Common myeloid progenitor, CD34-positive (primary cell): Measurements from ENCODE around the gene PRDM16.

Experiments
- CTCF ChIA-PET: fragments of 350-600 bp; sonication (Branson Sonifier 250); formaldehyde crosslinking; loops from one replicate; lab custom pipeline; 2021; ENCODE audit warnings: antibody characterized with exemption; lab: Charles Lee
- POLR2A ChIA-PET: fragments of 350-600 bp; sonication (Branson Sonifier 250); formaldehyde crosslinking; loops from one replicate; lab custom pipeline; 2021; ENCODE audit warnings: antibody characterized with exemption; lab: Charles Lee
- DNase-seq, 3 donors: peaks; one replicate each; pipeline versions ENCODE4 v3.0.0 to v3.0.0-alpha.2; 2013
- H3K27ac ChIP-seq, 2 experiments: 1 replicate in 1 of 2; 2 replicates in 1 of 2; pipeline ENCODE4 v1.7.0; 2013; ENCODE audit warnings: inconsistent platforms in 2 of 2, low read length in 2 of 2, mild to moderate bottlenecking in 2 of 2, low read depth in 1 of 2, moderate library complexity in 1 of 2; ENCODE audit not compliant: severe bottlenecking in 2 of 2, insufficient read depth in 1 of 2, poor library complexity in 1 of 2
- H3K27me3 ChIP-seq, 5 experiments: replicated peaks in 2 of 5; 1 replicate in 3 of 5; 2 replicates in 2 of 5; pipeline versions ENCODE4 v1.6.1 to v1.7.0; 2013; ENCODE audit warnings: low read length in 4 of 5, mild to moderate bottlenecking in 2 of 5, moderate library complexity in 2 of 5, inconsistent platforms in 1 of 5; ENCODE audit not compliant: insufficient read depth in 5 of 5, control insufficient read depth in 4 of 5
- H3K36me3 ChIP-seq, 4 experiments: 1 replicate in 2 of 4; 2 replicates in 2 of 4; pipeline versions ENCODE4 v1.6.1 to v1.7.0; 2013; ENCODE audit warnings: low read length in 3 of 4, control low read depth in 1 of 4, mild to moderate bottlenecking in 1 of 4; ENCODE audit not compliant: control insufficient read depth in 4 of 4, insufficient read depth in 4 of 4
- H3K4me1 ChIP-seq, 4 experiments: 1 replicate in 3 of 4; 2 replicates in 1 of 4; pipeline versions ENCODE4 v1.6.1 to v1.7.1; 2013; ENCODE audit warnings: low read length in 3 of 4, mild to moderate bottlenecking in 3 of 4, control low read depth in 1 of 4, inconsistent platforms in 1 of 4, moderate library complexity in 1 of 4; ENCODE audit not compliant: control insufficient read depth in 4 of 4, insufficient read depth in 4 of 4; ENCODE audit errors: control extremely low read depth in 1 of 4
- H3K4me3 ChIP-seq, 7 experiments: 1 replicate in 4 of 7; 2 replicates in 3 of 7; pipeline versions ENCODE4 v1.5.1 to v1.7.0; 2013; ENCODE audit warnings: mild to moderate bottlenecking in 7 of 7, low read length in 6 of 7, moderate library complexity in 6 of 7, inconsistent platforms in 2 of 7, low read depth in 2 of 7, control low read depth in 1 of 7; ENCODE audit not compliant: insufficient read depth in 4 of 7, control insufficient read depth in 1 of 7; ENCODE audit errors: extremely low read depth in 1 of 7
- H3K9me3 ChIP-seq, 5 experiments: 1 replicate in 4 of 5; 2 replicates in 1 of 5; pipeline versions ENCODE4 v1.6.1 to v1.7.1; 2013; ENCODE audit warnings: low read length in 4 of 5, mild to moderate bottlenecking in 2 of 5, inconsistent platforms in 1 of 5, low read depth in 1 of 5, moderate library complexity in 1 of 5; ENCODE audit not compliant: control insufficient read depth in 4 of 5, insufficient read depth in 2 of 5; ENCODE audit errors: control extremely low read depth in 1 of 5
- WGBS: methylation state at CpG from one replicate; pipeline ENCODE4 v1.1.5; 2013; ENCODE audit not compliant: insufficient coverage; 5-methylcytosine and 5-hydroxymethylcytosine counted together

PRDM16 gene

GRCh38 chr1:3378411-3379208, 309.6 kb downstream of the PRDM16 start:
- H3K36me3 ChIP-seq: peaks cover 0 to 6% (median 0%) of the 10 kb centered on the region in 4 experiments
- ChIA-PET POLR2A (no interaction called here), CTCF (no interaction called here)
- no peak overlapping the region for H3K4me3 ChIP-seq
- H3K27me3 ChIP-seq: no peaks in the 10 kb centered on the region
- H3K27ac ChIP-seq: no peak overlapping the region
- H3K4me1 ChIP-seq: peaks cover 0 to 42% (median 17%) of the 10 kb centered on the region in 4 experiments
- H3K9me3 ChIP-seq: no peaks in the 10 kb centered on the region
- WGBS: 100% methylated on average over 7 of the region's 17 CpGs
- DNase-seq: no peak

GRCh38 chr1:3379934-3380333, 310.9 kb downstream of the PRDM16 start:
- no peak for DNase-seq
- no peaks in the 10 kb centered on the region for H3K27me3 ChIP-seq
- H3K4me3 ChIP-seq: no peak overlapping the region
- no peaks in the 10 kb centered on the region for H3K9me3 ChIP-seq
- CTCF ChIA-PET: no interaction called here
- POLR2A ChIA-PET: no interaction called here
- H3K36me3 ChIP-seq: peaks cover 0 to 2% (median 0%) of the 10 kb centered on the region in 4 experiments
- peaks cover 0 to 40% (median 17%) of the 10 kb centered on the region in 4 experiments for H3K4me1 ChIP-seq
- no peak overlapping the region for H3K27ac ChIP-seq
- 100% methylated on average over 1 of the region's 6 CpGs for WGBS

- Histone ChIP-seq H3K27ac (no peak overlapping the region), H3K36me3 (peaks cover 0 to 2% (median under 1%) of the 10 kb centered on the region in 4 experiments), H3K4me3 (no peak overlapping the region), H3K27me3 (no peaks in the 10 kb centered on the region), H3K4me1 (peaks cover 0 to 35% (median 14%) of the 10 kb centered on the region in 4 experiments), H3K9me3 (no peaks in the 10 kb centered on the region)
- CTCF ChIA-PET: no interaction called here
- no peak for DNase-seq
- 97% methylated on average over 9 of the region's 11 CpGs for WGBS
- POLR2A ChIA-PET: no interaction called here
Observed at GRCh38 chr1:3380469-3380868, 311.5 kb downstream of the PRDM16 start.

- WGBS: 53% methylated on average over 3 of the region's 10 CpGs
- Histone ChIP-seq H3K4me1 (peaks cover 0 to 25% (median 10%) of the 10 kb centered on the region in 4 experiments), H3K4me3 (no peak overlapping the region), H3K27me3 (no peaks in the 10 kb centered on the region), H3K9me3 (no peaks in the 10 kb centered on the region), H3K27ac (no peak overlapping the region), H3K36me3 (peaks cover 0 to 2% (median under 1%) of the 10 kb centered on the region in 4 experiments)
- DNase-seq: peak in 2 of 3 donors; percentile 39 to 50
- ChIA-PET POLR2A (no interaction called here), CTCF (interaction anchor here (1.1 kb wide), 1 partner anchor 61 kb away, joined by 3 read pairs; no protein-coding TSS in a partner anchor)
Observed at GRCh38 chr1:3381901-3382300, 312.9 kb downstream of the PRDM16 start.

- no peaks in the 10 kb centered on the region for H3K9me3 ChIP-seq
- no peak for DNase-seq
- WGBS: 95% methylated on average over 14 of the region's 14 CpGs
- ChIA-PET CTCF (no interaction called here), POLR2A (no interaction called here)
- no peaks in the 10 kb centered on the region for H3K27me3 ChIP-seq
- H3K4me1 ChIP-seq: peaks cover 0 to 25% (median 9%) of the 10 kb centered on the region in 4 experiments
- peaks cover 0 to 2% (median under 1%) of the 10 kb centered on the region in 4 experiments for H3K36me3 ChIP-seq
- no peak overlapping the region for H3K27ac ChIP-seq
- H3K4me3 ChIP-seq: no peak overlapping the region
Observed at GRCh38 chr1:3382326-3383057, 313.5 kb downstream of the PRDM16 start.

GRCh38 chr1:3383679-3384078, 314.7 kb downstream of the PRDM16 start:
- Histone ChIP-seq H3K9me3 (no peaks in the 10 kb centered on the region), H3K36me3 (peaks cover 0 to 2% (median under 1%) of the 10 kb centered on the region in 4 experiments), H3K4me3 (no peak overlapping the region), H3K27ac (no peak overlapping the region), H3K27me3 (no peaks in the 10 kb centered on the region), H3K4me1 (peaks cover 0 to 25% (median 9%) of the 10 kb centered on the region in 4 experiments)
- no peak for DNase-seq
- 97% methylated on average over 3 of the region's 5 CpGs for WGBS
- ChIA-PET CTCF (no interaction called here), POLR2A (no interaction called here)

- 89% methylated on average over 12 of the region's 12 CpGs for WGBS
- no peaks in the 10 kb centered on the region for H3K27me3 ChIP-seq
- peaks cover 0 to 2% (median under 1%) of the 10 kb centered on the region in 4 experiments for H3K36me3 ChIP-seq
- POLR2A ChIA-PET: no interaction called here
- CTCF ChIA-PET: no interaction called here
- H3K4me3 ChIP-seq: no peak overlapping the region
- peaks cover 0 to 25% (median 9%) of the 10 kb centered on the region in 4 experiments for H3K4me1 ChIP-seq
- H3K9me3 ChIP-seq: no peaks in the 10 kb centered on the region
- no peak overlapping the region for H3K27ac ChIP-seq
- DNase-seq: no peak
Observed at GRCh38 chr1:3384407-3384806, 315.4 kb downstream of the PRDM16 start.
